ENCODE measurements around the gene CD53.
"Not testable (repeated sequence)": the region's sequence is repeated elsewhere in the genome, so short reads cannot be mapped to it uniquely, and the experiment has no call there.

Gene CD53

GRCh38 chr1:110927484-110928075, 54.6 kb downstream of the CD53 start:
- Histone ChIP-seq H3K9ac (ENCODE audit: low read length) (no peak overlapping the region), H2BK5ac (ENCODE audit: low read depth, low read length, poor library complexity) (no peak overlapping the region), H2BK120ac (ENCODE audit: insufficient read depth, low read length, poor library complexity) (no peak overlapping the region), H3K36me3 (ENCODE audit: control insufficient read depth in 1 of 2, insufficient read depth in 2 of 2, low read length in 2 of 2) (no peaks in the 10 kb centered on the region), H2BK12ac (ENCODE audit: low read length) (no peak overlapping the region), H2AFZ (ENCODE audit: insufficient read depth, low read length, poor library complexity) (no peak overlapping the region), H3K23ac (ENCODE audit: low read length) (no peak overlapping the region), H3K4ac (ENCODE audit: low read depth, low read length) (no peak overlapping the region), H3K79me1 (ENCODE audit: low read length) (peaks cover 1% of the 10 kb centered on the region), H3K4me1 (ENCODE audit: control insufficient read depth in 1 of 2, insufficient read depth in 2 of 2, low read length in 2 of 2) (no peaks in the 10 kb centered on the region), H4K8ac (ENCODE audit: low read depth, low read length) (no peak overlapping the region), H3K27me3 (ENCODE audit: insufficient read depth, low read length) (no peaks in the 10 kb centered on the region), H3K9me3 (ENCODE audit: insufficient read depth, low read depth, low read length) (peaks cover 2% of the 10 kb centered on the region), H4K91ac (ENCODE audit: low read depth, low read length) (no peak overlapping the region), H3K79me2 (ENCODE audit: control insufficient read depth, insufficient read depth, low read length, poor library complexity) (no peaks in the 10 kb centered on the region), H3K27ac (ENCODE audit: low read depth, low read length) (no peak overlapping the region), H3K18ac (ENCODE audit: low read length) (no peak overlapping the region), H4K12ac (ENCODE audit: low read depth, low read length) (no peak overlapping the region), H3K4me2 (ENCODE audit: low read length) (no peak overlapping the region), H3K4me3 (ENCODE audit: low read depth, low read length) (no peak overlapping the region), H3K14ac (ENCODE audit: low read length) (no peak overlapping the region), H2AK5ac (ENCODE audit: low read length) (no peak overlapping the region)
- no CpG with 5 or more reads among the region's 2 CpGs for WGBS (ENCODE audit: extremely low coverage, insufficient coverage, insufficient read length)
- peak; percentile 38 to 81 for DNase-seq

- Histone ChIP-seq H3K4me2 (ENCODE audit: low read length) (no peak overlapping the region), H3K36me3 (ENCODE audit: control insufficient read depth in 1 of 2, insufficient read depth in 2 of 2, low read length in 2 of 2) (no peaks in the 10 kb centered on the region), H3K4me3 (ENCODE audit: low read depth, low read length) (no peak overlapping the region), H2AK5ac (ENCODE audit: low read length) (no peak overlapping the region), H2BK120ac (ENCODE audit: insufficient read depth, low read length, poor library complexity) (no peak overlapping the region), H3K79me2 (ENCODE audit: control insufficient read depth, insufficient read depth, low read length, poor library complexity) (no peaks in the 10 kb centered on the region), H3K9ac (ENCODE audit: low read length) (no peak overlapping the region), H4K91ac (ENCODE audit: low read depth, low read length) (no peak overlapping the region), H4K8ac (ENCODE audit: low read depth, low read length) (no peak overlapping the region), H2BK5ac (ENCODE audit: low read depth, low read length, poor library complexity) (no peak overlapping the region), H2AFZ (ENCODE audit: insufficient read depth, low read length, poor library complexity) (no peak overlapping the region), H3K23ac (ENCODE audit: low read length) (no peak overlapping the region), H3K79me1 (ENCODE audit: low read length) (peaks cover 1% of the 10 kb centered on the region), H3K18ac (ENCODE audit: low read length) (no peak overlapping the region), H4K12ac (ENCODE audit: low read depth, low read length) (no peak overlapping the region), H3K27me3 (ENCODE audit: insufficient read depth, low read length) (no peaks in the 10 kb centered on the region), H3K9me3 (ENCODE audit: insufficient read depth, low read depth, low read length) (peaks cover 2% of the 10 kb centered on the region), H3K4ac (ENCODE audit: low read depth, low read length) (no peak overlapping the region), H3K14ac (ENCODE audit: low read length) (no peak overlapping the region), H3K27ac (ENCODE audit: low read depth, low read length) (no peak overlapping the region), H2BK12ac (ENCODE audit: low read length) (no peak overlapping the region), H3K4me1 (ENCODE audit: control insufficient read depth in 1 of 2, insufficient read depth in 2 of 2, low read length in 2 of 2) (no peaks in the 10 kb centered on the region)
- no peak for DNase-seq
- no CpG with 5 or more reads among the region's 1 CpG for WGBS (ENCODE audit: extremely low coverage, insufficient coverage, insufficient read length)
Observed at GRCh38 chr1:110928191-110928590, 55.2 kb downstream of the CD53 start.

DNA sequence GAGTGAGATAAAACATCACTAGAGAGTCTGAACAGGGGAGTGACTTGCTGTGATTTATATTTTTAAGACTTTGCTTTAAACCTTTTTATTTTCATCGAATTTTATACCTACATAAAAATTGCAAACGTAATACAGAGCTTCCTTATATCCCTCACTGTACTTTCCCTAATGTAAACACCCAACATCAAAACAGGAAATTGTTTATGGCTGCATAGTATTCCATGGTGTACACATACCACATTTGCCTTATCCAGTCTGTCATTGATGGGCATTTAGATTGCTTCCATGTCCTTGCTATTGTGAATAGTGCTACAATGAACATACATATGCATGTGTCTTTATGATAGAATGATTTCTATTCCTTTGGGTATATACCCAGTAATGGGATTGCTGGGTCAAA, 56.0 kb downstream of the CD53 start:
- Histone ChIP-seq H3K36me3 (ENCODE audit: control insufficient read depth in 1 of 2, insufficient read depth in 2 of 2, low read length in 2 of 2) (no peaks in the 10 kb centered on the region), H2BK120ac (ENCODE audit: insufficient read depth, low read length, poor library complexity) (no peak overlapping the region), H3K27me3 (ENCODE audit: insufficient read depth, low read length) (no peaks in the 10 kb centered on the region), H2AK5ac (ENCODE audit: low read length) (no peak overlapping the region), H2BK12ac (ENCODE audit: low read length) (no peak overlapping the region), H2AFZ (ENCODE audit: insufficient read depth, low read length, poor library complexity) (no peak overlapping the region), H3K79me2 (ENCODE audit: control insufficient read depth, insufficient read depth, low read length, poor library complexity) (no peaks in the 10 kb centered on the region), H3K23ac (ENCODE audit: low read length) (no peak overlapping the region), H3K18ac (ENCODE audit: low read length) (no peak overlapping the region), H2BK5ac (ENCODE audit: low read depth, low read length, poor library complexity) (no peak overlapping the region), H3K9me3 (ENCODE audit: insufficient read depth, low read depth, low read length) (peaks cover 6% of the 10 kb centered on the region), H3K4ac (ENCODE audit: low read depth, low read length) (no peak overlapping the region), H3K4me1 (ENCODE audit: control insufficient read depth in 1 of 2, insufficient read depth in 2 of 2, low read length in 2 of 2) (no peaks in the 10 kb centered on the region), H3K79me1 (ENCODE audit: low read length) (peaks cover 1% of the 10 kb centered on the region), H3K4me3 (ENCODE audit: low read depth, low read length) (no peak overlapping the region), H4K91ac (ENCODE audit: low read depth, low read length) (no peak overlapping the region), H3K9ac (ENCODE audit: low read length) (no peak overlapping the region), H3K14ac (ENCODE audit: low read length) (no peak overlapping the region), H3K4me2 (ENCODE audit: low read length) (no peak overlapping the region), H4K8ac (ENCODE audit: low read depth, low read length) (no peak overlapping the region), H4K12ac (ENCODE audit: low read depth, low read length) (no peak overlapping the region), H3K27ac (ENCODE audit: low read depth, low read length) (no peak overlapping the region)
- no peak for DNase-seq
- 100% methylated on average over 2 of the region's 2 CpGs for WGBS (ENCODE audit: extremely low coverage, insufficient coverage, insufficient read length)

DNA sequence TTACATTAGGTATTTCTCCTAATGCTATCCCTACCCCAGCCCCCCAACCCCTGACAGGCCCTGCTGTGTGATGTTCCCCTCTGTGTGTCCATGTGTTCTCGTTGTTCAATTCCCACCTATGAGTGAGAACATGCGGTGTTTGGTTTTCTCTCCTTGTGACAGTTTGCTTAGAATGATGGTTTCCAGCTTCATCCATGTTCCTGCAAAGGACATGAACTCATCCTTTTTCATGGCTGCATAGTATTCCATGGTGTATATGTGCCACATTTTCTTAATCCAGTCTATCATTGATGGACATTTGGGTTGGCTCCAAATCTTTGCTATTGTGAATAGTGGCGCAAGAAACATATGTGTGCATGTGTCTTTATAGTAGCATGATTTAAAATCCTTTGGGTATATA, 58.1 kb downstream of the CD53 start:
- H3K4ac ChIP-seq (ENCODE audit: low read depth, low read length); DNase-seq; H3K9ac ChIP-seq (ENCODE audit: low read length); H3K14ac ChIP-seq (ENCODE audit: low read length); H3K36me3 ChIP-seq (ENCODE audit: control insufficient read depth in 1 of 2, insufficient read depth in 2 of 2, low read length in 2 of 2); H3K23ac ChIP-seq (ENCODE audit: low read length); H2AFZ ChIP-seq (ENCODE audit: insufficient read depth, low read length, poor library complexity); H3K79me2 ChIP-seq (ENCODE audit: control insufficient read depth, insufficient read depth, low read length, poor library complexity); H3K79me1 ChIP-seq (ENCODE audit: low read length); H2BK5ac ChIP-seq (ENCODE audit: low read depth, low read length, poor library complexity); H3K4me1 ChIP-seq (ENCODE audit: control insufficient read depth in 1 of 2, insufficient read depth in 2 of 2, low read length in 2 of 2); H2BK12ac ChIP-seq (ENCODE audit: low read length); H3K18ac ChIP-seq (ENCODE audit: low read length); H4K12ac ChIP-seq (ENCODE audit: low read depth, low read length); H4K8ac ChIP-seq (ENCODE audit: low read depth, low read length); H4K91ac ChIP-seq (ENCODE audit: low read depth, low read length); H3K9me3 ChIP-seq (ENCODE audit: insufficient read depth, low read depth, low read length); H3K27me3 ChIP-seq (ENCODE audit: insufficient read depth, low read length); H2BK120ac ChIP-seq (ENCODE audit: insufficient read depth, low read length, poor library complexity); H2AK5ac ChIP-seq (ENCODE audit: low read length); H3K27ac ChIP-seq (ENCODE audit: low read depth, low read length); H3K4me2 ChIP-seq (ENCODE audit: low read length); H3K4me3 ChIP-seq (ENCODE audit: low read depth, low read length): not testable (repeated sequence)
- no CpG with 5 or more reads among the region's 3 CpGs for WGBS (ENCODE audit: extremely low coverage, insufficient coverage, insufficient read length)

All from trophoblast cell (in vitro differentiated cells and primary cell).